Endothelial cell of umbilical vein (primary cell): ENCODE data around the gene AGK. TPM values are rescaled to one million over a fixed set of nuclear protein-coding genes. Genes with fewer than 3 reads are reported as not detected.

ENCODE experiments used
- BruUV-seq: library from RNA; stranded (reverse); fragments of 400-500 nt; replicated peaks from 2 replicates; lab custom pipeline; 2021; lab: Mats Ljungman, UMichigan
- CTCF ChIA-PET: fragments of 300-600, 350-600 bp; sonication (Branson Sonifier 250); formaldehyde crosslinking; loops from one replicate; lab custom pipeline; 2021; ENCODE audit warnings: antibody characterized with exemption, inconsistent platforms; lab: Charles Lee
- POLR2A ChIA-PET: fragments of 300-600, 350-600 bp; sonication (Branson Sonifier 250); formaldehyde crosslinking; loops from one replicate; lab custom pipeline; 2021; ENCODE audit warnings: antibody characterized with exemption, inconsistent platforms; lab: Charles Lee
- DNase-seq: peaks from one replicate; pipeline ENCODE4 v3.0.0-alpha.2; 2011; ENCODE audit warnings: low read depth, low spot score
- FAIRE-seq: peaks from 2 replicates; lab custom pipeline; 2011; peaks lifted over from hg19 to GRCh38; lab: Jason Lieb, UNC
- H2AFZ ChIP-seq: 2 replicates; pipeline ENCODE4 v1.6.0; 2012; ENCODE audit warnings: low read depth, low read length, control low read depth, inconsistent platforms
- H3K27ac ChIP-seq: 2 replicates; pipeline ENCODE4 v1.5.1; 2011; ENCODE audit warnings: low read depth, mild to moderate bottlenecking, control low read depth, low read length, moderate library complexity; ENCODE audit not compliant: insufficient read depth
- H3K27me3 ChIP-seq, 2 experiments: 2 replicates each; pipeline versions ENCODE4 v1.6.0 to v1.6.1; 2011; ENCODE audit warnings: low read length in 2 of 2, mixed read lengths in 1 of 2; ENCODE audit not compliant: control insufficient read depth in 2 of 2, insufficient read depth in 2 of 2
- H3K36me3 ChIP-seq, 2 experiments: 2 replicates in 1 of 2; 3 replicates in 1 of 2; pipeline ENCODE4 v1.5.1; 2011; ENCODE audit warnings: low read length in 2 of 2, mild to moderate bottlenecking in 1 of 2, moderate library complexity in 1 of 2; ENCODE audit not compliant: control insufficient read depth in 2 of 2, insufficient read depth in 2 of 2; ENCODE audit errors: extremely low read depth in 1 of 2
- H3K4me1 ChIP-seq: 3 replicates; pipeline ENCODE4 v1.5.1; 2011; ENCODE audit warnings: mild to moderate bottlenecking, low read length; ENCODE audit not compliant: control insufficient read depth, insufficient read depth; ENCODE audit errors: extremely low read depth
- H3K4me2 ChIP-seq: 2 replicates; pipeline ENCODE4 v1.6.1; 2011; ENCODE audit warnings: low read length, control low read depth, mixed read lengths; ENCODE audit not compliant: insufficient read depth
- H3K4me3 ChIP-seq, 3 experiments: fragments of 200-600 bp in 1 of 3; sonication (generic), shearing (Covaris generic) in 1 of 3; replicated peaks in 1 of 3; 2 replicates each; pipeline ENCODE4 v1.5.1; 2011 to 2016; ENCODE audit warnings: control low read depth in 3 of 3, low read length in 3 of 3, mild to moderate bottlenecking in 2 of 3, inconsistent platforms in 1 of 3, low read depth in 1 of 3, moderate library complexity in 1 of 3; ENCODE audit not compliant: insufficient read depth in 1 of 3
- H3K79me2 ChIP-seq: 2 replicates; pipeline ENCODE4 v1.6.0; 2012; ENCODE audit warnings: low read length, inconsistent platforms; ENCODE audit not compliant: control insufficient read depth, insufficient read depth
- H3K9ac ChIP-seq: replicated peaks from 2 replicates; pipeline ENCODE3; 2011; ENCODE audit warnings: low read length, control low read depth; ENCODE audit not compliant: insufficient read depth; ENCODE audit errors: extremely low read depth
- H3K9me1 ChIP-seq: replicated peaks from 3 replicates; pipeline ENCODE4 v1.6.0; 2011; ENCODE audit warnings: mild to moderate bottlenecking, low read length; ENCODE audit not compliant: control insufficient read depth, insufficient read depth; ENCODE audit errors: extremely low read depth
- H3K9me3 ChIP-seq: replicated peaks from 2 replicates; pipeline ENCODE4 v1.5.1; 2012; ENCODE audit warnings: low read length, inconsistent platforms; ENCODE audit not compliant: control insufficient read depth, insufficient read depth
- H4K20me1 ChIP-seq: replicated peaks from 2 replicates; pipeline ENCODE3; 2011; ENCODE audit warnings: mild to moderate bottlenecking, low read length; ENCODE audit not compliant: control insufficient read depth, insufficient read depth; ENCODE audit errors: extremely low read depth
- EZH2 ChIP-seq: IDR thresholded peaks from 2 replicates; pipeline ENCODE4 v1.6.1; 2012; ENCODE audit warnings: borderline replicate concordance, low read depth, mild to moderate bottlenecking, moderate library complexity, low read length, inconsistent platforms; ENCODE audit not compliant: severe bottlenecking
- FOS ChIP-seq: IDR thresholded peaks from 2 replicates; pipeline ENCODE4 v1.6.1; 2011; ENCODE audit warnings: mild to moderate bottlenecking, low read length, moderate library complexity, borderline replicate concordance; ENCODE audit not compliant: insufficient read depth
- GATA2 ChIP-seq: IDR thresholded peaks from 2 replicates; pipeline ENCODE4 v1.7.0; 2011; ENCODE audit warnings: low read depth, mild to moderate bottlenecking, moderate library complexity, mixed read lengths, low read length; ENCODE audit not compliant: insufficient read length, insufficient read depth
- JUN ChIP-seq: IDR thresholded peaks from 2 replicates; pipeline ENCODE4 v1.6.1; 2011; ENCODE audit warnings: borderline replicate concordance, low read depth; ENCODE audit not compliant: insufficient read length, insufficient read depth
- MYC ChIP-seq: IDR thresholded peaks from one replicate; pipeline ENCODE4 v1.6.1; 2011; ENCODE audit warnings: mild to moderate bottlenecking, low read depth, low read length
- POLR2A ChIP-seq: IDR thresholded peaks from 2 replicates; pipeline ENCODE4 v1.6.1; 2012; ENCODE audit warnings: low read depth, mild to moderate bottlenecking, control low read depth, low read length
- POLR2AphosphoS5 ChIP-seq: IDR thresholded peaks from 2 replicates; pipeline ENCODE4 v1.6.1; 2012; ENCODE audit warnings: low read depth, mild to moderate bottlenecking, control low read depth, low read length, moderate library complexity; ENCODE audit not compliant: insufficient read depth
- dilution Hi-C: fragments of 300-500 bp; cut with MboI; formaldehyde crosslinking; loops from one replicate; pipeline ENCODE4 v1.15.0; 2019; ENCODE audit warnings: low sequenced_read_pairs; ENCODE audit not compliant: extremely low pct_ligation_motif_present
- intact Hi-C: fragments of 100-400 bp; cut with micrococcal nuclease; formaldehyde crosslinking; loops from one replicate; pipeline ENCODE4 v1.10.0; 2022
- polyA plus RNA-seq, 4 experiments: library from polyadenylated mRNA; depleted of rRNA in 3 of 4; stranded (reverse) in 3 of 4; unstranded in 1 of 4; fragments of >200 nt; gene quantifications; 2 replicates each; pipeline versions ENCODE4 v1.2.1 to v1.2.3, GENCODE V29; 2011 to 2012; ENCODE audit warnings: missing spikeins in 1 of 4
- total RNA-seq: library from RNA; stranded (reverse); gene quantifications from 2 replicates; pipeline ENCODE4 v1.2.3, GENCODE V29; 2021
- TF ChIP-seq, protein P1 (sequence below): IDR thresholded peaks from 2 replicates; pipeline ENCODE4 v1.6.1; 2011; ENCODE audit not compliant: insufficient read depth, insufficient read length

Gene AGK
- total and polyA plus RNA-seq, 2 donors (not counting 3 experiments of a cell fraction or from before 2014, with no cell fraction given): 23.6 to 34.3 TPM

- FAIRE-seq: peak; percentile 66
- intact Hi-C loops: loop anchor here (1.0 to 5.0 kb wide), 6 partner anchors 100 to 536 kb away; partner anchors contain the start of genes MRPS33 and SSBP1
- no peaks in the 10 kb centered on the region for H4K20me1 ChIP-seq
- no peaks in the 10 kb centered on the region for H3K9me3 ChIP-seq
- H3K79me2 ChIP-seq: peaks cover 19% of the 10 kb centered on the region
- H3K4me2 ChIP-seq: peak overlapping the region; percentile 74
- H3K9me1 ChIP-seq: no peaks in the 10 kb centered on the region
- peak overlapping the region; percentile 60 to 97 (median 82) for H3K4me3 ChIP-seq
- ChIA-PET POLR2A (no interaction called here), CTCF (interaction anchor here (0.6 to 4.8 kb wide), 7 partner anchors 16 to 740 kb away, joined by 3 to 19 read pairs (median 5); partner anchors contain the start of genes MRPS33 and SSBP1)
- peak; percentile 4 for DNase-seq
- H2AFZ ChIP-seq: peak overlapping the region; percentile 96
- H3K9ac ChIP-seq: peak overlapping the region; percentile 78
- BruUV-seq: no TSS peak
- TF ChIP-seq MYC (no peak), POLR2A (no peak), POLR2AphosphoS5 (no peak), FOS (no peak), EZH2 (no peak), GATA2 (no peak), JUN (no peak)
- TF ChIP-seq, protein P1, sequence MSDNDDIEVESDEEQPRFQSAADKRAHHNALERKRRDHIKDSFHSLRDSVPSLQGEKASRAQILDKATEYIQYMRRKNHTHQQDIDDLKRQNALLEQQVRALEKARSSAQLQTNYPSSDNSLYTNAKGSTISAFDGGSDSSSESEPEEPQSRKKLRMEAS: no peak
- H3K27me3 ChIP-seq: no peaks in the 10 kb centered on the region
- H3K4me1 ChIP-seq: peaks cover 13% of the 10 kb centered on the region
- dilution Hi-C loops: no loop called here
- H3K36me3 ChIP-seq: peaks cover 0 to 3% of the 10 kb centered on the region in 2 experiments
- H3K27ac ChIP-seq: peak overlapping the region; percentile 18
Observed at GRCh38 chr7:141550386-141551093, 670 bp upstream of the AGK start.
